Measurements from ENCODE around the gene SDHD.

GRCh38 chr11:112113539-112114457, 27.1 kb downstream of the SDHD start:
- TF ChIP-seq CTCF (conservative IDR thresholded peaks at IDR 0.05 in 1 of 2, IDR thresholded peaks at IDR 0.05 in 1 of 2; ENCODE audit: low read depth in 1 of 2, low read length in 2 of 2), result peak; percentile 58 to 67
- TF ChIP-seq EZH2 (IDR thresholded peaks at IDR 0.05; ENCODE audit: low read length, missing control alignments), result no peak
